WERI-Rb-1 (cell line): Measurements from ENCODE around the gene MGAT3.

Source experiments
- DNase-seq: peaks from one replicate; pipeline ENCODE4 v3.0.0-alpha.2; 2020
- H3K27ac ChIP-seq: fragments of 250-450 bp; sonication (Bioruptor Pico); 2 replicates; pipeline ENCODE4 v1.5.1; 2020; ENCODE audit warnings: mild to moderate bottlenecking, moderate library complexity
- H3K27me3 ChIP-seq: fragments of 250-450 bp; sonication (Bioruptor Pico); 2 replicates; pipeline ENCODE4 v1.5.1; 2021; ENCODE audit warnings: mild to moderate bottlenecking, low read depth, moderate library complexity; ENCODE audit not compliant: insufficient read depth, severe bottlenecking
- H3K36me3 ChIP-seq: fragments of 250-450 bp; sonication (Bioruptor Pico); 2 replicates; pipeline ENCODE4 v1.5.1; 2020; ENCODE audit warnings: mild to moderate bottlenecking, moderate library complexity
- H3K4me3 ChIP-seq: 2 replicates; pipeline ENCODE4 v1.5.1; 2011; ENCODE audit warnings: low read depth, mild to moderate bottlenecking, control low read depth, low read length
- H3K9me3 ChIP-seq: fragments of 250-450 bp; sonication (Bioruptor Pico); 2 replicates; pipeline ENCODE4 v1.5.1; 2021; ENCODE audit warnings: mild to moderate bottlenecking, moderate library complexity; ENCODE audit not compliant: severe bottlenecking
- TF ChIP-seq, protein P1 (sequence below): IDR thresholded peaks from 2 replicates; pipeline ENCODE4 v1.5.1; 2011; ENCODE audit warnings: low read depth, mild to moderate bottlenecking, control low read depth, inconsistent platforms, low read length

MGAT3 gene

DNA sequence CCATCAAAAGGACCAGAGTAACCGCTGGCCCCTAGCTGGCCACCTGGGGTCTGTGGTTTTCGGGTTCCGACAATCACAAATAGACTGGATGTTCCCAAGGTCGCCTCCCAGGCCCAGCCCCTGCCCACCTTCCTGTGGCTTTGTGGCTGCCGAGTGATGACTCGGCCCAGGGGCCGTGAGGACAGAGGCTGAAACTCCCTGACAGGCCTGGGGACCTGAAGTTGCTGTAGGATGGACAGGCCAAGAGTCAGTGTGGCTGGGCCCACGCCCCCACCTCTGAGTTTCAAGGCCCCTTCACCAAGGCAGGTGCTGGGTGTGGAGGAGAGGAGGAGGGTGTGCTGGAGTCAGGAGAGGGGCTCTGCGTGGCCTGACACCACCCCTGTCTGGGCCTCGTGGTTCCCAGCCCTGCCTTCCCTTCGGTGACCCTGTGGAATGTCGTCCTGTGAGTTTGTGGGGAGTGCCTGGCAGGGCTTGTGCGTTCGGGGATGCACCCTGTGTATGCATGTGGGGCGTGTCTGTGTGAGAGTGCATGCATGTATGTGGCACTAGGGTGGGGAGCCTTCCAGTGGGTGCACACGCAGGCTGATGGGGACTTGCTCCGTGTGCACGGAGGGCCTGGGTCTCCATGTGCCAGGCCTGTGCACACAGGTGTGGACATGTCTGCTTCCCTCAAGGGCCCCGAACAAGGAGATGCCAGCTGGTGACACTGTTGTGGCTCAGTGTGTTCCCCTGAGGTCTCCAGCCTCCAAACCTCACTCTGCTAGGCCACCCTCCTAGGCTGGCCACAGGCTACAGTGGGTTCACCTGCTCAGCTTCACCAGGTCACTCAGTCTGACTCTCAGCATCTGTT is 8.4 kb upstream of the MGAT3 start:
- H3K27ac ChIP-seq: no peak overlapping the region
- TF ChIP-seq, protein P1, sequence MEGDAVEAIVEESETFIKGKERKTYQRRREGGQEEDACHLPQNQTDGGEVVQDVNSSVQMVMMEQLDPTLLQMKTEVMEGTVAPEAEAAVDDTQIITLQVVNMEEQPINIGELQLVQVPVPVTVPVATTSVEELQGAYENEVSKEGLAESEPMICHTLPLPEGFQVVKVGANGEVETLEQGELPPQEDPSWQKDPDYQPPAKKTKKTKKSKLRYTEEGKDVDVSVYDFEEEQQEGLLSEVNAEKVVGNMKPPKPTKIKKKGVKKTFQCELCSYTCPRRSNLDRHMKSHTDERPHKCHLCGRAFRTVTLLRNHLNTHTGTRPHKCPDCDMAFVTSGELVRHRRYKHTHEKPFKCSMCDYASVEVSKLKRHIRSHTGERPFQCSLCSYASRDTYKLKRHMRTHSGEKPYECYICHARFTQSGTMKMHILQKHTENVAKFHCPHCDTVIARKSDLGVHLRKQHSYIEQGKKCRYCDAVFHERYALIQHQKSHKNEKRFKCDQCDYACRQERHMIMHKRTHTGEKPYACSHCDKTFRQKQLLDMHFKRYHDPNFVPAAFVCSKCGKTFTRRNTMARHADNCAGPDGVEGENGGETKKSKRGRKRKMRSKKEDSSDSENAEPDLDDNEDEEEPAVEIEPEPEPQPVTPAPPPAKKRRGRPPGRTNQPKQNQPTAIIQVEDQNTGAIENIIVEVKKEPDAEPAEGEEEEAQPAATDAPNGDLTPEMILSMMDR: no peak
- no peaks in the 10 kb centered on the region for H3K36me3 ChIP-seq
- no peaks in the 10 kb centered on the region for H3K27me3 ChIP-seq
- no peak overlapping the region for H3K4me3 ChIP-seq
- DNase-seq: no peak
- no peaks in the 10 kb centered on the region for H3K9me3 ChIP-seq

GRCh38 chr22:39449708-39450107 is 7.1 kb upstream of the MGAT3 start:
- Histone ChIP-seq H3K9me3 (no peaks in the 10 kb centered on the region), H3K27ac (no peak overlapping the region), H3K27me3 (no peaks in the 10 kb centered on the region), H3K36me3 (no peaks in the 10 kb centered on the region), H3K4me3 (no peak overlapping the region)
- TF ChIP-seq, protein P1: no peak
- DNase-seq: no peak

DNA sequence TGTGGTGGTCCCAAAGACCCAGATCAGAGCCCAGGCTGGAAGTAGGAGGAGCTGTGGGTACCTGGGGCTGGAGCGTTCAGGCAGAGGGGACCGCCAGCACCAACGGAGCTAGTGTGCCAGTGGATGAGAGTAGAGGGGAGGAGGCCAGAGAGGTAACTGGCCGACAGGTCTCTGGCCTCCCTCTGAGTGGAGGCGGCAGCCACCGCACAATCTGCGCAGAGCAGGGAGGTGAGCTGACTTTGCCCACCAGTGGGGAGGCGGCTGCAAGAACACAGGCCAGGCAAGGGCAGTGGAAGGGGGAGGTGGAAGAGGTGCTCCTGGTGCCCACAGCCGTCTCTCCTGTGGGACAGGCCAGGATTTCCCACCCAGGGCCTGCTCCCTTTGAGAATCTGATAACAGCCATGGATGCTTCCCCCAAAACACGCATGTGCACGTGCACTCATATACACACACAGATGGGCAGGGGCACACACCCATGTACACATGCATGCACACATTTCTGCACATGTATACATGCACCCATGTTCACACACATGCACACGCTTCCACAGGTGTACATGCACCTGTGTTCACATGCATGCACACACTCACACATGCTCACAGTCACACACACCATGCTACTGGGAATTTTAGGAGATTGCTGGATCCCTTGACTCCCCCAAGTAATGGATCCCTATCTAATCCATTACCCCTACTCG is 6.4 kb upstream of the MGAT3 start:
- no peak overlapping the region for H3K27ac ChIP-seq
- TF ChIP-seq, protein P1: no peak
- no peaks in the 10 kb centered on the region for H3K9me3 ChIP-seq
- no peaks in the 10 kb centered on the region for H3K27me3 ChIP-seq
- no peaks in the 10 kb centered on the region for H3K36me3 ChIP-seq
- no peak for DNase-seq
- H3K4me3 ChIP-seq: no peak overlapping the region

DNA sequence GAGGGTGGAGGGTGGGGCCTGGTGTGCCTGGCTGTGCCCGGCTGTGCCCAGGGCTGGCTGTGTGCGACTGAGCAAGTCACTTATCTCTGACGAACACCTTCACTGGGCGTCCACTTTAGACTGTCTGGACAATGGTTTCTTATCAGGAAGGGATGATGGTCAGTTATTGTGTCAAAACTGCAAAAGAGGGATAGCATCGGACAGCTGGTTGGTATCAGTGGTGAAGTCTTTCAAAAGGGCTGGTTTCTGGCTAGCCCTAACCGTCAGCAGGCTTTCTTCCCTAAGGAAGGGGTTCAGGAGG is 4.1 kb upstream of the MGAT3 start:
- DNase-seq: no peak
- H3K27me3 ChIP-seq: no peaks in the 10 kb centered on the region
- no peaks in the 10 kb centered on the region for H3K36me3 ChIP-seq
- no peaks in the 10 kb centered on the region for H3K9me3 ChIP-seq
- TF ChIP-seq, protein P1: no peak
- no peak overlapping the region for H3K27ac ChIP-seq
- no peak overlapping the region for H3K4me3 ChIP-seq

GRCh38 chr22:39453765-39454378 is 2.9 kb upstream of the MGAT3 start:
- H3K27ac ChIP-seq: no peak overlapping the region
- TF ChIP-seq, protein P1: no peak
- H3K9me3 ChIP-seq: no peaks in the 10 kb centered on the region
- no peaks in the 10 kb centered on the region for H3K27me3 ChIP-seq
- no peaks in the 10 kb centered on the region for H3K36me3 ChIP-seq
- H3K4me3 ChIP-seq: no peak overlapping the region
- DNase-seq: no peak
